ENCODE results near the gene CDK19.
A peak's percentile ranks its signal among the peaks of the same experiment; 100 is the strongest.
"Not testable (repeated sequence)": the region's sequence is repeated elsewhere in the genome, so short reads cannot be mapped to it uniquely, and the experiment has no call there.

The CDK19 gene
- total RNA-seq, result 37.7 to 42.0 reads per million in 2 donors

- peak; percentile 97 for DNase-seq
Observed at GRCh38 chr6:110815411-110816409, at the start of gene CDK19. CDK19 (minus strand) TSS chr6:110815469; CDS start chr6:110815136, 333 bp downstream.

DNA sequence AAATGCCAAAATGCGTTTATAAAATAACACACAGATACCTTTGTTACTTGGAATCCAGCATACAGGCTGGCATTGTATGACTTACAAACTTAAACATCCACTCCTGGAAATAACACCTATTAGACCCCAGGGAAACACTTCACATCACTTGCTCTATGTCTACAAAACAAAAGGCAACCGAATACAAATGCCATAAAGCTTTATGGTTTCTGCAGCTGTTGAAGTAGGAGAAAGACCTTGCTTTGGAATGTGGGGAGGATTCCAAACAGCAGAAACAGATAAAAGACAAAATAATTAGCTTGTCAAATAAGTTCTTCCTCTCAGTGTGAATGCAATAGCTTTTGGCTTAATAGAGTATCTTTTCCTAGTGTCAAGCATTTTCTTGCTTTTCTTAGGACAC is 49.6 kb upstream of the CDK19 start:
- DNase-seq, result no peak

DNA sequence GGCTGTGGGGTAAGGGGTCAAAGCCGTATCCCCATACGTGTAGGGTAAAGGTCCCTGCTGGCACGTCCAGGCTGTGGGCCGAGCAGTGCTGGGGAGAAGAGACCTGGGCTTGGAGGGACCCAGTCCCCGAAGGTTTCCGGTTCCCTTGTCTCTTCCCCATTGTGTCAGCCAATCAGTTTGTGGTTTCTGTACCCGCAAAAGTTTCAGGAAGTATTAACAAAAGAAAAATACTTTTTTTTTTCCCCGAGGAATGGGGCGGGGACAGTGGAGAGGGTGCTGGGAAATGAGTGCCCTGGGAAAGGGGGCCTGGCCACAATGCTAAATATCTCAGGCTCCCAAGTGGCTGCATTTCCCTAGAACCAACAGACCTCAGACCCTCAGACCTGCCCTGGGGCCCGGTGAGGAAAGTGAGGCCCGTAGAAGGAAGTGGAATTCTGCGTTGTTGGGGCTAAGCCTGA is 44.1 kb upstream of the CDK19 start:
- DNase-seq, result no peak

- DNase-seq, result no peak
Observed at GRCh38 chr6:110858562-110859214, 43.4 kb upstream of the CDK19 start.

DNA sequence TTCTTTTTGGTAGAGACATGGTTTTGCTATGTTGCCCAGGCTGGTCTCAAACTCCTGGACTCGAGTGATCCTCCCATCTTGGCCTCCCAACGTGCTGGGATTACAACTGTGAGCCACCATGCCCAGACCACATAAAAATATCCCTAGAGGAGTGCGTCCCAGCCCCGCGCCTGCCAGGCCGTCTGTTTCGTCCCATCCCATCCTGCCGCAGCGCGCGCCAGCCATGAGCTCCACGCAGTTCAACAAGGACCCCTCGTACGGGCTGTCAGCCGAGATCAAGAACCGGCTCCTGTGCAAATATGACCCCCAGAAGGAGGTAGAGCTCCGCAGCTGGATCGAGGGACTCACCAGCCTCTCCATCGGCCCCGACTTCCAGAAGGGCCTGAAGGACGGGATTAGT is 42.7 kb upstream of the CDK19 start:
- no peak for DNase-seq

DNA sequence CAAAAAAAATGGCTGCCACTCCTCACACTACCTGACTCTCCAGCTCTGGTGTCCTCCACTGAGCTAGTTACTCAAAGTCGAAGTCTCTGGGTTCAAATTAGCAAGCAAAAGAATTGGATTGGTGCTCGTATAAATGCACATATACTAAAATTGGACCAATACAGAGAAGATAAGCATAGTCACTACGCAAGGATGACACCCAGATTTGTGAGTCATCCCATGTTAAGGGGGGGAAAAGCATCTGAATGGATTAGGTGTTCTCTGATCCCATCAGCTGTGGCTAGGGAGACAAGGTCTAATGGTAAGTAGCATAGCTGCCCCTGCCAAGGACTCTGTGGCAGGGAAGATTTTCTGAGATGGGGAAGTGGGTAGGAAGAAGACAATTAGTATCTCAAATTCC is 41.0 kb upstream of the CDK19 start:
- no peak for DNase-seq

- no peak for DNase-seq
Observed at GRCh38 chr6:110853754-110854477, 38.6 kb upstream of the CDK19 start.

DNA sequence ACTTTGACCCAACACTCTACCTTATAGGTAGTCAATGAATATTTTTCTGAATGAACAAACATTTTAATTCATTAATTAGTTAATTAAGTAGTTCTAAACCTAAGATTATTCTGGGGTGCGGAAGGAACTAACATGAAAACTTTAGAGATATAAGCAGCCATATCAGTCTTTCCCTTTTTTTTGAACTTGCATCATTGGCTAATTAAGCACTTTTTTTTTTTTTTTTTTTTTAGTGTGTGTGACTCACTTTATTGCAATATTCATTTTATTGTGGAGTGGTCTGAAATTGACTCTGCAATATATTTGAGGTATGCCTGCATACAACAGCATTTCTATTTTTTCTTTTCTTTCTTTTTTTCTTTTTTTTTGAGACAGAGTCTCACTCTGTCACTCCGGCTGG is 37.5 kb upstream of the CDK19 start:
- no peak for DNase-seq

- no peak for DNase-seq
Observed at GRCh38 chr6:110849781-110850180, 34.5 kb upstream of the CDK19 start.

DNA sequence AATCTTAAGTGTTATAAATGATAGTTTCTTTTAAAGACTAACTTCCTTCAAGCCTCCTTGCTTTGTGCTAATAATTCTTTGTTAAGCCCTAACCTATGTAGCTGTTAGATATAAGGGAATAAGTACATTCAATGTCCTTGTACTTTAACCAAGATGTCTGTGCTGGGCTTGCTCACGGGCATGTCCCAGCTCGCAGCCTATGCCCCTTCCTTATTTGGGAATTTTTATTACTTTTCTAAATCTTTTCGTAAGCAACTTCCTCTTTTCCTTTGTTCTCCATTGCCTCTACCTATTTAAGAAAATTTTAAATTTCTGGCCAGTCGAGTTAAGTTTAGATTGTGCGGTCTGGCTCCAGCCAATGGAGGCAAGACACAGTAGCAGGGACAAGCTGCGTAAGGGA is 26.0 kb upstream of the CDK19 start:
- DNase-seq, result no peak

- DNase-seq, result not testable (repeated sequence)
Observed at GRCh38 chr6:110835751-110836150, 20.5 kb upstream of the CDK19 start.

- DNase-seq, result no peak
Observed at GRCh38 chr6:110833831-110834230, 18.6 kb upstream of the CDK19 start.

DNA sequence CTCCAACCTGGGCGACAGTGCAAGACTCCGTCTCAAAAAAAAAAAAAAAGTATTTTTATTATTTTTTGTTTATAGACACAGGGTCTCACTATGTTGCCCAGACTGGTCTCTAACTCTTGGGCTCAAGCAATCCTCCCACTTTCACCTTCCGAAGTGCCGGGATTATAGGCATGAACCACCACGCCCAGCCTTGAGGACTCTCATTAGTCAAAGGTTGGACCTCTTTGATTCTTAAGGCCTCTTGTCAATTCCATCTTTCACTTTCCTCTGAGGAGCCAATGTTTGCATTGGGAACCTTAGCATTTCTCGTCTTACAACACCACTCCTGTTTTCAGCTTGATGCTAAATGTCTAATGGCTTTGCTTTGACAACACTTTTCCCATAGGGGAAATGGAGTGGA is 16.1 kb upstream of the CDK19 start:
- DNase-seq, result no peak

DNA sequence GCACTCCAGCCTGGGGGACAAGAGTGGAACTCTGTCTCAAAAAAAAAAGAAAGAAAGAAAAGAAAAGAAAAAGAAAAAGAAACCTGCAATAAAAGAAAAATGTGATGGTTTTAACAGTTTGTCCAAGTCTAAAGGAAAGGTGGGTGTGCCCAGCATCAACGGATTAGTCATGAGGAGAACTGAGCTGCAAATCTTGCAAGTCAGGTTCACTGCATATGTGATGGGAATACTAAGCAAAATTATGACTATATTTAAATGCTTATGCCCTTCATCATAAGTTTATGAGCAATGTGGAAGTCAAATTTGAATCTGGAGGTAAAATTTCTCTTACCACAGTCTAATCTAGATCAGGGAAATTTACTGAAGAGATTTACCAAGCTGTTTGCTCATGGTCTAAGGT is 13.1 kb upstream of the CDK19 start:
- no peak for DNase-seq

DNA sequence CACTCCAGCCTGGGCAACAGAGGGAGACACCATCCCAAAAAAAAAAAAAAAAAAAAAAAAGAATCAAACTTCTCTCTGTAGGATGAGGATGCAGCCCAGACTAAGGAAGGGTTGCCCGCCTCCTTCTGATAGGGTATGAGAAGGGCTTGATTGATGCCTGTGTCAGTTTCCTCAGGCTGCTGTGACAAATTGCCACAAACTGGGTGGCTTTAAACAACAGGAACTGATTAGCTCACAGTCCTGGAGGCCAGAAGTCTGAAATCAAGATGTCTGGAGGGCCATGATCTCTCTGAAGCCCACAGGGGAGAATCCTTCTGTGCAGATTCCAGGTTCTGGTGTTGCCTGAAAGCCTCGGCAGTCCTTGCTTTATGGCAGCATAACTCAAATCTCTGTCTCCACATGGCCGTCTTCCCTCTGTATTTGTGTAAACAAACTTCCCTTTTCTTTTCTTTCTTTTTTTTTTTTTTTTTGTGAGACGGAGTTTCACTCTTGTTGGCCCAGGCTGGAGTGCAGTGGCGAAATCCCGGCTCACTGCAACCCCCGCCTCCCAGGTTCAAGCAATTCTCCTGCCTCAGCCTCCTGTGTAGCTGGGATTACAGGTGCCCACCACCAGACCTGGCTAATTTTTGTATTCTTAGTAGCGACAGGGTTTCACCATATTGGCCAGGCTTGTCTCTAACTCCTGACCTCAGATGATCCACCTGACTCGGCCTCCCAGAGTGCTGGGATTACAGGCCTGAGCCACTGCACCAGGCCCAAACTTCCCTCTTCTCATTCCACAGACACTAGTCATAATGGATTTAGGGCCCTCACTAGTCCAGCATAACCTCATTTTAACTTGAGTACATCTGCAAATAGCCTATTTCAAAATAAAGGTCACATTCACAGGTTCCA is 11.2 kb upstream of the CDK19 start:
- no peak for DNase-seq

DNA sequence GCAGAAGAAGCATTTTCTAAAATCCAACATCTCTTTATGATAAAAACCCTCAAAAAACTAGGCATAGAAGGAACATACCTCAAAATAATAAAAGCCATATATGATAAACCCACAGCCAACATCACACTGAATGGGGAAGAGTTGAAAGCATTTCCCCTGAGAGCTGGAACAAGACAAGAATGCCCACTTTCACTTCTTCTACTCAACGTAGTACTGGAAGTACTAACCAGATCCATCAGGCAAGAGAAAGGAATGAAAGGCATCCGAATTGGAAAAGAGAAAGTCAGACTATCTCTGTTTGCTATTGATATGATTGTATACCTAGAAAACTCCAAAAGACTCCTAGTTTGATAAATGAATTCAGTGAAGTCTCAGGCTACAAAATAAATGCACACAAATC is 7.9 kb upstream of the CDK19 start:
- no peak for DNase-seq

- no peak for DNase-seq
Observed at GRCh38 chr6:110822249-110822648, 7.0 kb upstream of the CDK19 start.

DNA sequence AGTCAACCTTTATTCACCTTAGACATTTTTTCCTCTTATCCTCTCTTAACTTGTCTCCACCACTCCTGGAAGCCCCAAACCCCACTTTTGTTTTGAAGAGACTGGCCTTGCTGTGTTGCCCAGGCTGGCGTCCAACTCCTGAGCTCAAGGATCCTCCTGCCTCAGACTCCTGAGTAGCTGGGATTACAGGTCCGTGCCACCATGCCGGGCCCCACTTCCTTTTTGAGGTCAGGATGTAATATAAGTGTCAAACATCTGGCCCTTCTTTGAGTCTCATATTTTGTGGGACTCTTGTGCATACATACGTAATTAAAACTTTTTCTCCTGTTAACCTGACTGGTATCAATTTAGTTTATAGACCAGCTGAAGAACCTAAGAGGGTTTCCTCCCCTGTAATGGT is 1.4 kb upstream of the CDK19 start:
- DNase-seq, result no peak

GRCh38 chr6:110815015-110815410 is 256 bp downstream of the CDK19 start:
- no peak for DNase-seq

DNA sequence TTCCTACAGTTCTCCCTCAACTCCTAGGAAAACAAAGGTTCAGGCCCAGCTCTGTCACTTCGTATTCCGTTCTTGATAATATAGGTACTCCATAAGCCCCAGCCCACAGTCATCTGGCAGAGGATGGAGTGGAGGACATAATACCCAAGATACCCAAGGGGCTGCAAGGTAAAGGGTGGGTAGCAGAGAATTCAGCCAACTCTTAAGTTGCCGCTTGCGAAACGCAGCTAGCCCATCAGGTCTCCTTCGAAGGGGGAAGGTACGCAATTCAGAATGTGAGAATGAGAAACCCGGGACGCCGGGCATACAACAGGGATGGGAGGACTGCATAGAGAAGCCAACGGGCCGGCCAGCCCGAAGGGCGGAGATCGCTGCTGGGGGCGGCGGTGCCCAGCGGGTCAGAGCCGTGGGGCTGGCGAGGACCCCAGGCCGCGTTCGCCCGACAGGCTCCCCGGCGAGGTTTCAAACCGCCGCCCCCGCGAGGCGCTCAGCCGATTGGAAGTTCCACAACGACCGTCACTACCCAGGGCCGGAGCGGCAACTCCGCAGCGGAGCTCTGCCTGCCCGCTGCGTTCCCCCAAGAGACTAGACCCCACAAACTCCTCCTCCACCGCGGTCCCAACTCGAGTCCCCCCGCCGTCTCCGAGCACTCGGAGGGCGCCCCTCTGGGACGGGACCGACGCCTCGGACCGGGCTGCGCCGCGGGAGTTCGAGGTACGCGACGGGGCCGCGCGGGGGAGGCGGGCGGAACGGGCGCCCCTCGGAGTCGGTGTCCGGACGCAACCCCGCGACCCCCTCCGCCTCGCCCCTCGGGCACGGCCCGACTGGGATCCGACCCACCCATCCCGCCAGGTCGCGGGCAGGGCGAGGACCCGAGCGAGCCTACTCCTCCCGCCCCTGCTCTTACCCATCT is 911 bp downstream of the CDK19 start:
- DNase-seq, result peak; percentile 41
